Frontal cortex (tissue), 4 donors: ENCODE data around the gene METTL25B. TPM values are rescaled to one million over a fixed set of nuclear protein-coding genes. Genes with fewer than 3 reads are reported as not detected.
"Not testable (repeated sequence)": the region's sequence is repeated elsewhere in the genome, so short reads cannot be mapped to it uniquely, and the experiment has no call there.

Experiments
- DNase-seq, 2 donors: peaks; one replicate each; pipeline ENCODE4 v3.0.0; 2012; ENCODE audit warnings: low spot score in 2 of 2
- FAIRE-seq: peaks from 2 replicates; lab custom pipeline; 2012; peaks lifted over from hg19 to GRCh38; lab: Jason Lieb, UNC
- total RNA-seq: library from RNA; depleted of rRNA; stranded (reverse); fragments of >200 nt; gene quantifications from one replicate; pipeline ENCODE4 v1.2.3, GENCODE V29; 2014
- donor health status: control.
- donor health status: control.
- donor health status: control.

The METTL25B gene
- total RNA-seq, 1 donor from 2014 or later = 5.7 TPM

GRCh38 chr1:156746406-156746727 lies 18.1 kb downstream of the METTL25B start:
- DNase-seq = no peak
- FAIRE-seq = no peak

GRCh38 chr1:156746728-156747631 lies 18.7 kb downstream of the METTL25B start:
- no peak for FAIRE-seq
- peak; percentile 72 to 77 for DNase-seq

- FAIRE-seq = no peak
- DNase-seq = no peak
These were observed 19.7 kb downstream of the METTL25B start for GRCh38 chr1:156747742-156748669.

GRCh38 chr1:156748670-156749418 lies 20.6 kb downstream of the METTL25B start:
- FAIRE-seq (no peak), DNase-seq (no peak)

GRCh38 chr1:156749419-156750118 lies 21.3 kb downstream of the METTL25B start:
- DNase-seq (no peak), FAIRE-seq (no peak)

- FAIRE-seq (no peak), DNase-seq (no peak)
These were observed 22.0 kb downstream of the METTL25B start for GRCh38 chr1:156750191-156750672.

- FAIRE-seq = no peak
- no peak for DNase-seq
These were observed 22.6 kb downstream of the METTL25B start for GRCh38 chr1:156750711-156751450.

- FAIRE-seq (no peak), DNase-seq (no peak)
These were observed 23.1 kb downstream of the METTL25B start, which contains the start of gene HDGF for GRCh38 chr1:156751451-156751756. HDGF (minus strand) TSS chr1:156751675; CDS start chr1:156751429, 246 bp downstream.

GRCh38 chr1:156751757-156752481 lies 23.6 kb downstream of the METTL25B start:
- FAIRE-seq = no peak
- peak; percentile 97 to 98 for DNase-seq

GRCh38 chr1:156752843-156753482 lies 24.7 kb downstream of the METTL25B start:
- DNase-seq = no peak
- no peak for FAIRE-seq

- DNase-seq (no peak), FAIRE-seq (no peak)
These were observed 25.9 kb downstream of the METTL25B start for GRCh38 chr1:156754219-156754618.

GRCh38 chr1:156755527-156755950 lies 27.3 kb downstream of the METTL25B start:
- DNase-seq (no peak), FAIRE-seq (no peak)

- no peak for DNase-seq
- no peak for FAIRE-seq
These were observed 28.1 kb downstream of the METTL25B start for GRCh38 chr1:156756355-156756754.

- DNase-seq, FAIRE-seq: not testable (repeated sequence)
These were observed 29.4 kb downstream of the METTL25B start for GRCh38 chr1:156757572-156758253.

GRCh38 chr1:156760092-156760795 lies 32.0 kb downstream of the METTL25B start:
- DNase-seq = no peak
- no peak for FAIRE-seq

GRCh38 chr1:156760796-156761104 lies 32.5 kb downstream of the METTL25B start:
- DNase-seq (no peak), FAIRE-seq (no peak)
